A549 (cell line): ENCODE results near the gene CACNA1F. TPM values are rescaled to one million over a fixed set of nuclear protein-coding genes. Genes with fewer than 3 reads are reported as not detected.

Experiments used
- ATAC-seq, 2 experiments: fragments of 200-7000 bp in 1 of 2; fragments of >200 bp in 1 of 2; cut with Nextera tagmentation in 1 of 2; cut with Tn5 transposase in 1 of 2; 3 replicates each; pipeline versions ENCODE4 v1.8.0 to v1.9.1; 2018 to 2020; ENCODE audit warnings: mild to moderate bottlenecking in 1 of 2, moderate library complexity in 1 of 2
- CTCF ChIA-PET: fragments of 300-600 bp; sonication (Branson Sonifier 250); formaldehyde crosslinking; extraction: SDS; loops from one replicate; lab custom pipeline; 2021; ENCODE audit warnings: antibody characterized with exemption, inconsistent platforms; lab: Yijun Ruan, JAX
- POLR2A ChIA-PET: fragments of 350-600 bp; formaldehyde crosslinking; extraction: SDS; loops from one replicate; lab custom pipeline; 2021; ENCODE audit warnings: antibody characterized with exemption, inconsistent platforms; lab: Yijun Ruan, JAX
- DNase-seq, 2 experiments: peaks; one replicate each; pipeline versions ENCODE4 v3.0.0 to v3.0.0-alpha.2; 2011 to 2016; ENCODE audit warnings: low read depth in 1 of 2, low spot score in 1 of 2
- FAIRE-seq: peaks from 2 replicates; lab custom pipeline; 2011; peaks lifted over from hg19 to GRCh38; lab: Jason Lieb, UNC
- H3K27ac ChIP-seq, 2 experiments: fragments of >200 bp; sonication (Bioruptor Twin); formaldehyde crosslinking; 3 replicates each; pipeline ENCODE4 v1.5.1; 2016 to 2017
- H3K4me1 ChIP-seq: fragments of >200 bp; sonication (Bioruptor Twin); formaldehyde crosslinking; 3 replicates; pipeline ENCODE4 v1.6.1; 2016
- H3K4me2 ChIP-seq: fragments of >200 bp; sonication (Bioruptor Twin); formaldehyde crosslinking; 3 replicates; pipeline ENCODE4 v1.6.1; 2016
- H3K4me3 ChIP-seq: fragments of >200 bp; sonication (Bioruptor Twin); formaldehyde crosslinking; 3 replicates; pipeline ENCODE4 v1.5.1; 2016
- H3K9me3 ChIP-seq: fragments of >200 bp; sonication (Bioruptor Twin); formaldehyde crosslinking; 3 replicates; pipeline ENCODE4 v1.6.1; 2016
- CBX2 ChIP-seq: fragments of 200-600 bp; sonication (generic); IDR thresholded peaks from 2 replicates; pipeline ENCODE4 v1.6.1; 2016; ENCODE audit warnings: low read depth, mild to moderate bottlenecking, borderline replicate concordance
- CBX8 ChIP-seq: fragments of 200-600 bp; sonication (generic); IDR thresholded peaks from 2 replicates; pipeline ENCODE4 v1.6.1; 2016
- FOSB ChIP-seq: fragments of 250-450 bp; sonication (Bioruptor Pico); IDR thresholded peaks from 2 replicates; pipeline ENCODE4 v1.5.0; 2020; ENCODE audit warnings: mild to moderate bottlenecking, moderate library complexity
- FOXS1 ChIP-seq: fragments of 250-450 bp; sonication (Bioruptor Pico); IDR thresholded peaks from 2 replicates; pipeline ENCODE4 v1.5.0; 2020; ENCODE audit warnings: mild to moderate bottlenecking, moderate library complexity
- GATA3 ChIP-seq: IDR thresholded peaks from 2 replicates; pipeline ENCODE4 v1.6.1; 2012; ENCODE audit warnings: borderline replicate concordance
- HOXB13 ChIP-seq: fragments of 250-450 bp; sonication (Bioruptor Pico); IDR thresholded peaks from 2 replicates; pipeline ENCODE4 v1.5.0; 2020; ENCODE audit warnings: low read depth, mild to moderate bottlenecking, moderate library complexity
- HOXB5 ChIP-seq: fragments of 250-450 bp; sonication (Bioruptor Pico); IDR thresholded peaks from 2 replicates; pipeline ENCODE4 v1.5.0; 2020; ENCODE audit warnings: mild to moderate bottlenecking, moderate library complexity
- JUNB ChIP-seq: fragments of >200 bp; sonication (Bioruptor Twin); formaldehyde crosslinking; IDR thresholded peaks from 2 replicates; pipeline ENCODE4 v1.6.1; 2016
- KDM5A ChIP-seq: fragments of 200-600 bp; sonication (generic); IDR thresholded peaks from 2 replicates; pipeline ENCODE4 v1.6.1; 2016; ENCODE audit warnings: antibody characterized with exemption, mild to moderate bottlenecking
- NPAS2 ChIP-seq: fragments of 250-450 bp; sonication (Bioruptor Pico); IDR thresholded peaks from 2 replicates; pipeline ENCODE4 v1.8.0; 2022; ENCODE audit warnings: mild to moderate bottlenecking, moderate library complexity, borderline replicate concordance
- NR3C1 ChIP-seq: fragments of >200 bp; sonication (Bioruptor Twin); formaldehyde crosslinking; IDR thresholded peaks from 3 replicates; pipeline ENCODE4 v1.6.1; 2017
- PBX3 ChIP-seq: IDR thresholded peaks from 2 replicates; pipeline ENCODE4 v1.6.1; 2012
- RNF2 ChIP-seq: fragments of 200-600 bp; sonication (generic); IDR thresholded peaks from 2 replicates; pipeline ENCODE4 v1.6.1; 2016; ENCODE audit warnings: low read depth, mild to moderate bottlenecking, antibody characterized with exemption, moderate library complexity, borderline replicate concordance
- TFCP2L1 ChIP-seq: fragments of 250-450 bp; sonication (Bioruptor Pico); IDR thresholded peaks from 2 replicates; pipeline ENCODE4 v1.5.0; 2021; ENCODE audit warnings: mild to moderate bottlenecking
- ZC3H11A ChIP-seq: fragments of 450-650 bp; IDR thresholded peaks from 2 replicates; pipeline ENCODE4 v1.6.1; 2014; ENCODE audit warnings: antibody characterized with exemption, mild to moderate bottlenecking
- ZFP36 ChIP-seq: fragments of 450-650 bp; IDR thresholded peaks from 2 replicates; pipeline ENCODE4 v1.6.1; 2014; ENCODE audit warnings: borderline replicate concordance; ENCODE audit not compliant: partially characterized antibody
- ZNF302 ChIP-seq: fragments of 250-450 bp; sonication (Bioruptor Pico); IDR thresholded peaks from 2 replicates; pipeline ENCODE4 v1.9.0; 2021; ENCODE audit warnings: inconsistent platforms, mild to moderate bottlenecking, moderate library complexity
- ZSCAN20 ChIP-seq: fragments of 250-450 bp; sonication (Bioruptor Pico); IDR thresholded peaks from 2 replicates; pipeline ENCODE4 v1.8.0; 2022; ENCODE audit warnings: mild to moderate bottlenecking, moderate library complexity
- WGBS: methylation state at CpG from one replicate; pipeline ENCODE4 v1.1.6; 2017; ENCODE audit errors: missing lambda C conversion rate; 5-methylcytosine and 5-hydroxymethylcytosine counted together
- polyA plus RNA-seq, 4 experiments: library from polyadenylated mRNA; depleted of rRNA in 3 of 4; stranded (reverse); fragments of >200 nt; fragmentation: RNase III in 1 of 4; extraction: RNeasy Plus Mini Kit Qiagen cat#74134 plus additional on column Dnase treatment in 1 of 4; gene quantifications; 2 replicates in 3 of 4; 3 replicates in 1 of 4; pipeline ENCODE4 v1.2.3, GENCODE V29; 2011 to 2017
- TF ChIP-seq, protein P1 (sequence below): IDR thresholded peaks from 2 replicates; pipeline ENCODE4 v1.6.1; 2012; ENCODE audit warnings: low read depth, borderline replicate concordance
- TF ChIP-seq, protein P2 (sequence below): fragments of >200 bp; sonication (Bioruptor Twin); formaldehyde crosslinking; IDR thresholded peaks from 3 replicates; pipeline ENCODE4 v1.5.1; 2016

Gene CACNA1F
- polyA plus RNA-seq, 2 of the 4 experiments (the other 2 are of a cell fraction) = not detected

DNA sequence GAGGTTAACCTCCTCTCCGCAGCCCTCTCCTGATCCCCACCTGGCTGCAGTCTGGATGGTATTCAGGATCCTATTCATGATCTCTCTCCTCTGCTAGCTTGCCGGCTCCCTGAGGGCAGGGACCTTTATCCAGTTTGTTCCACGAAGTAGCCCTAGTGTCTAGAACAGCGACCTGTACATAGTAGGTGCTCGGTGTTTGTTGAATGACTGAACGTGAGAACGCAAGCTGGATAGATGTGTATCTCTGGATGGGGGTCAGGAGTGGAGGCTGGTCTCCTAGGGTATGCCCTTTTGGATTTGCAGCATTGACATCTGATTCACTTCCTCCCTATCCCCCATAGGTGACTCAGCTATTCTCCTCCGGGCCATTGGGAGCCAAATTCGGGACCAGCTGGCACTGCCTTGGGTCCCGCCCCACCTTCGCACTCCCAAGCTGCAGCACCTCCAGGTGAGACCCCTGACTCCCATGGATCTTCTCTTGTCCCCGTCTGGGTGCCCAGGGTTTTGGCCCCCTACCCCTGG lies 9.5 kb upstream of the CACNA1F start:
- no peak overlapping the region for H3K4me2 ChIP-seq
- FAIRE-seq = no peak
- peak in 1 of 2 experiments; percentile 7 for DNase-seq
- H3K27ac ChIP-seq = peak overlapping the region in 1 of 2 experiments; percentile 73; a peak in 3 of 6 replicates
- H3K4me3 ChIP-seq = no peak overlapping the region
- TF ChIP-seq CBX2 (no peak), TFCP2L1 (CRISPR knock-in tag) (no peak), ZC3H11A (no peak), HOXB13 (CRISPR knock-in tag) (no peak), ZSCAN20 (no peak), FOSB (CRISPR knock-in tag) (no peak), RNF2 (no peak), CBX8 (no peak), HOXB5 (CRISPR knock-in tag) (no peak)
- TF ChIP-seq, protein P1, sequence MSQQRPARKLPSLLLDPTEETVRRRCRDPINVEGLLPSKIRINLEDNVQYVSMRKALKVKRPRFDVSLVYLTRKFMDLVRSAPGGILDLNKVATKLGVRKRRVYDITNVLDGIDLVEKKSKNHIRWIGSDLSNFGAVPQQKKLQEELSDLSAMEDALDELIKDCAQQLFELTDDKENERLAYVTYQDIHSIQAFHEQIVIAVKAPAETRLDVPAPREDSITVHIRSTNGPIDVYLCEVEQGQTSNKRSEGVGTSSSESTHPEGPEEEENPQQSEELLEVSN = no peak
- ChIA-PET CTCF (interaction anchor here (2.4 kb wide), 1 partner anchor 50 kb away, joined by 8 read pairs; no protein-coding TSS in a partner anchor), POLR2A (no interaction called here)
- H3K4me1 ChIP-seq = peaks cover 9% of the 10 kb centered on the region
- H3K9me3 ChIP-seq = no peaks in the 10 kb centered on the region
- ATAC-seq = peak in 1 of 2 experiments; percentile 62; a peak in 3 of 6 replicates
- WGBS = 77% methylated on average over 11 of the region's 12 CpGs

- no peaks in the 10 kb centered on the region for H3K9me3 ChIP-seq
- no peak overlapping the region for H3K27ac ChIP-seq
- TF ChIP-seq ZFP36 (no peak), PBX3 (no peak), ZNF302 (CRISPR knock-in tag) (no peak), KDM5A (no peak), GATA3 (no peak), NPAS2 (no peak)
- TF ChIP-seq, protein P2, sequence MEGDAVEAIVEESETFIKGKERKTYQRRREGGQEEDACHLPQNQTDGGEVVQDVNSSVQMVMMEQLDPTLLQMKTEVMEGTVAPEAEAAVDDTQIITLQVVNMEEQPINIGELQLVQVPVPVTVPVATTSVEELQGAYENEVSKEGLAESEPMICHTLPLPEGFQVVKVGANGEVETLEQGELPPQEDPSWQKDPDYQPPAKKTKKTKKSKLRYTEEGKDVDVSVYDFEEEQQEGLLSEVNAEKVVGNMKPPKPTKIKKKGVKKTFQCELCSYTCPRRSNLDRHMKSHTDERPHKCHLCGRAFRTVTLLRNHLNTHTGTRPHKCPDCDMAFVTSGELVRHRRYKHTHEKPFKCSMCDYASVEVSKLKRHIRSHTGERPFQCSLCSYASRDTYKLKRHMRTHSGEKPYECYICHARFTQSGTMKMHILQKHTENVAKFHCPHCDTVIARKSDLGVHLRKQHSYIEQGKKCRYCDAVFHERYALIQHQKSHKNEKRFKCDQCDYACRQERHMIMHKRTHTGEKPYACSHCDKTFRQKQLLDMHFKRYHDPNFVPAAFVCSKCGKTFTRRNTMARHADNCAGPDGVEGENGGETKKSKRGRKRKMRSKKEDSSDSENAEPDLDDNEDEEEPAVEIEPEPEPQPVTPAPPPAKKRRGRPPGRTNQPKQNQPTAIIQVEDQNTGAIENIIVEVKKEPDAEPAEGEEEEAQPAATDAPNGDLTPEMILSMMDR = no peak
- WGBS = 83% methylated on average over 7 of the region's 7 CpGs
- no peak for FAIRE-seq
- no peak overlapping the region for H3K4me3 ChIP-seq
- ChIA-PET POLR2A (interaction anchor here (1.0 kb wide), 1 partner anchor 48 kb away, joined by 3 read pairs; no protein-coding TSS in a partner anchor), CTCF (interaction anchor here (0.8 to 1.7 kb wide), 3 partner anchors 9 to 143 kb away, joined by 3 read pairs; no protein-coding TSS in a partner anchor)
- no peak for DNase-seq
- ATAC-seq = no peak
- peaks cover 13% of the 10 kb centered on the region for H3K4me1 ChIP-seq
- H3K4me2 ChIP-seq = no peak overlapping the region
Measured at GRCh38 chrX:49238735-49239134, 5.6 kb upstream of the CACNA1F start.

DNA sequence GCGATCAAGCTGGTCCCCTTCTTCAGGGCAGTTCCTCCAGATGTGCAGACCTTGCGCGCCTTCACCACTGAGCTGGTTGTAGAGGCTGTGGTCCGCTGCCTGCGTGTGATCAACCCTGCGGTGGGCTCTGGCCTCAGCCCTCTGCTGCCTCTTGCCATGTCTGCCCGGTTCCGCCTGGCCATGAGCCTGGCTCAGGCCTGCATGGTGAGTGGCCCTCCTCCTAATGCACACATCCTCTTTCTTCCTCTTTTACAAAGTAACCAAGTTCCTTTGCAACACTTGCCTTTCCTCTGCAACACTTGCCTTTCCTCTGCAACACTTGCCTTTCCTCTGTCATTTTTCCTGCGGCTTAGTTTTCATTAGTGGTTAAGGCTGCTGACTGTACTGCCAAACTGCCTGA lies 3.9 kb upstream of the CACNA1F start:
- H3K4me1 ChIP-seq = 0 out of 3 replicates have a peak, but pooled peaks cover 4% of the 10 kb centered on the region
- ATAC-seq = no peak
- no peak for DNase-seq
- no peak overlapping the region for H3K4me2 ChIP-seq
- H3K4me3 ChIP-seq = no peak overlapping the region
- ChIA-PET CTCF (no interaction called here), POLR2A (no interaction called here)
- H3K9me3 ChIP-seq = no peaks in the 10 kb centered on the region
- FAIRE-seq = no peak
- TF ChIP-seq NR3C1 = no peak
- no peak for TF ChIP-seq JUNB
- TF ChIP-seq FOXS1 (CRISPR knock-in tag) = no peak
- WGBS = 93% methylated on average over 8 of the region's 9 CpGs
- H3K27ac ChIP-seq = no peak overlapping the region
